Body of pancreas (tissue), 4 donors: ENCODE data around the gene PCIF1. TPM values are rescaled to one million over a fixed set of nuclear protein-coding genes. Genes with fewer than 3 reads are reported as not detected.

ENCODE experiments used
- ATAC-seq: fragments of 150-250 bp; one replicate; pipeline ENCODE4 v1.9.1; 2016
- DNase-seq, 4 donors: peaks; one replicate each; pipeline ENCODE4 v3.0.0-alpha.2; 2019
- H3K27ac ChIP-seq, 4 donors: fragments of 200-600 bp; sonication (generic); 1 replicate in 3 of 4; 2 replicates in 1 of 4; pipeline versions ENCODE4 v1.5.1 to v1.6.1; 2016 to 2019; ENCODE audit warnings: mild to moderate bottlenecking in 1 of 4, mixed read lengths in 1 of 4, moderate library complexity in 1 of 4
- H3K27me3 ChIP-seq, 2 donors: fragments of 200-600 bp; sonication (generic); one replicate each; pipeline ENCODE4 v1.6.0; 2016; ENCODE audit warnings: mild to moderate bottlenecking in 1 of 2
- H3K36me3 ChIP-seq, 2 donors: fragments of 200-600 bp; sonication (generic); replicated peaks in 1 of 2; 2 replicates each; pipeline ENCODE4 v1.5.1; 2016; ENCODE audit warnings: low read depth in 2 of 2; ENCODE audit not compliant: insufficient read depth in 1 of 2
- H3K4me1 ChIP-seq: fragments of 200-600 bp; sonication (generic); one replicate; pipeline ENCODE4 v1.6.0; 2016
- H3K4me3 ChIP-seq, 2 donors: fragments of 200-600 bp; sonication (generic); 1 replicate in 1 of 2; 2 replicates in 1 of 2; pipeline ENCODE4 v1.5.1; 2016 to 2019
- H3K9me3 ChIP-seq, 3 donors: fragments of 200-600 bp; sonication (generic); 1 replicate in 2 of 3; 2 replicates in 1 of 3; pipeline ENCODE4 v1.5.1; 2016
- POLR2A ChIP-seq, 3 donors: fragments of 450-650 bp; IDR thresholded peaks; one replicate each; pipeline ENCODE4 v1.6.1; 2016; ENCODE audit warnings: antibody characterized with exemption in 3 of 3, mild to moderate bottlenecking in 2 of 3
- WGBS, 2 donors: methylation state at CpG; one replicate each; pipeline ENCODE4 v1.1.5; 2017; 5-methylcytosine and 5-hydroxymethylcytosine counted together
- intact Hi-C: fragments of 100-400 bp; cut with DNase I; formaldehyde crosslinking; loops from one replicate; pipeline ENCODE4 v1.15.1; 2023
- total RNA-seq, 2 donors: library from RNA; depleted of rRNA; stranded (reverse); fragments of >200 nt; gene quantifications; one replicate each; pipeline ENCODE4 v1.1.0, GENCODE V29; 2016
- TF ChIP-seq, protein P1 (sequence below), 7 experiments: fragments of 450-650 bp in 4 of 7; fragments of 200-600 bp in 3 of 7; sonication (generic) in 3 of 7; IDR thresholded peaks; one replicate each; pipeline ENCODE4 v1.5.1; 2016 to 2019; ENCODE audit warnings: antibody characterized with exemption in 7 of 7

Gene PCIF1
- total RNA-seq, 2 donors from 2014 or later = 20.2 to 28.7 TPM

DNA sequence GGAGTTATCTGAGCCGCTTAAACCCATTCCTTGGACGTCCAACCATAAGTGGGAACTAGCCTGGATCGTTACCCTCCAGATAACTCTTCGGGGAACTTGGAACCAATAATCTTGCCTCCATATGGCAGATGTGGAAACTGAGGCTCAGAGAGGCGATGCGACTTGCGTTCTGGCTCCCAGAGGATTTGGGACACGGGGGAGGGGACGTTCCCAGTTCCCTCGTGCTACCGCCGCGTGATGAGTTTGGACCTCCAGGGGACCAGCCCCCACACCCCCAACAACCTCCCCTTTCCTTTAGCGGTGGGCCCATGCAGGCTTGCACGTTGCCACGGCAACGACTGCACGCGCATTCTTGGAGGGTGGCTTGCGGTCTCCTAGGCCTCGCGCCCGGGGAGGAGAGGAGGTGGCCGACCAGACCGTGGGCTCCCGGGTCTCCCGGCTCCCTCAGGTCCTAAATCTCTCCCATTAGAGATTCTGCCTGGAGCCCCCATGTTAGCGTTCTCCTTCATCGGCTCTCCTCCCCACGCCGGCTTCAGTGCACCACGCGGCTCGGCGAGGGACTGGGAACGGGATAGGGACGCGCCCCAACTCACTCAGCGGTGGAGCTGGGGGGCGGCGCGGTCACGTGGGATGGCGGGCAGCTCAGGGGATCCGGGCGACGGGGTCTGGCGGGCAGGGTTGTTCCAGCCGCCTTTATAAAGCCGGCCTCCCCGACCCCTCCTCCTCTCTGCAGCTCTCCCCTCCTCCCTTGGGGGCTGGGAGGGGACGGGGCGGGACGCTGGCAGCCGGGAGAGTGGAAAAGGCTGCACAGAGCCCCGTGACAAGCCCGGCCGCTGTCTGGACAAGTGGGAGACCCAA lies 22.8 kb upstream of the PCIF1 start, which contains the start of gene PLTP:
Gene PLTP (minus strand): TSS at position 670 of the 858 bp plus-strand sequence. CDS start 703 bp downstream, outside the sequence.
- 0 to 1% methylated on average over 4 to 57 of the region's 58 CpGs for WGBS, 2 donors
- Histone ChIP-seq H3K36me3 (peaks cover 0 to 2% of the 10 kb centered on the region in 2 donors), H3K27me3 (no peaks in the 10 kb centered on the region), H3K27ac (peak within 1 kb of the TSS; percentile 75 to 87 (median 84)), H3K4me1 (peaks cover 18% of the 10 kb centered on the region), H3K4me3 (peak within 1 kb of the TSS; percentile 8 to 44), H3K9me3 (no peaks in the 10 kb centered on the region)
- TF ChIP-seq, protein P1, sequence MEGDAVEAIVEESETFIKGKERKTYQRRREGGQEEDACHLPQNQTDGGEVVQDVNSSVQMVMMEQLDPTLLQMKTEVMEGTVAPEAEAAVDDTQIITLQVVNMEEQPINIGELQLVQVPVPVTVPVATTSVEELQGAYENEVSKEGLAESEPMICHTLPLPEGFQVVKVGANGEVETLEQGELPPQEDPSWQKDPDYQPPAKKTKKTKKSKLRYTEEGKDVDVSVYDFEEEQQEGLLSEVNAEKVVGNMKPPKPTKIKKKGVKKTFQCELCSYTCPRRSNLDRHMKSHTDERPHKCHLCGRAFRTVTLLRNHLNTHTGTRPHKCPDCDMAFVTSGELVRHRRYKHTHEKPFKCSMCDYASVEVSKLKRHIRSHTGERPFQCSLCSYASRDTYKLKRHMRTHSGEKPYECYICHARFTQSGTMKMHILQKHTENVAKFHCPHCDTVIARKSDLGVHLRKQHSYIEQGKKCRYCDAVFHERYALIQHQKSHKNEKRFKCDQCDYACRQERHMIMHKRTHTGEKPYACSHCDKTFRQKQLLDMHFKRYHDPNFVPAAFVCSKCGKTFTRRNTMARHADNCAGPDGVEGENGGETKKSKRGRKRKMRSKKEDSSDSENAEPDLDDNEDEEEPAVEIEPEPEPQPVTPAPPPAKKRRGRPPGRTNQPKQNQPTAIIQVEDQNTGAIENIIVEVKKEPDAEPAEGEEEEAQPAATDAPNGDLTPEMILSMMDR (IDR thresholded peaks at IDR 0.05) = no peak
- TF ChIP-seq POLR2A (IDR thresholded peaks at IDR 0.05) = peak; percentile 66 to 91 (median 79)
- ATAC-seq = peak; percentile 24
- intact Hi-C loops = no loop called here
- DNase-seq = peak; percentile 65 to 75 (median 73)

DNA sequence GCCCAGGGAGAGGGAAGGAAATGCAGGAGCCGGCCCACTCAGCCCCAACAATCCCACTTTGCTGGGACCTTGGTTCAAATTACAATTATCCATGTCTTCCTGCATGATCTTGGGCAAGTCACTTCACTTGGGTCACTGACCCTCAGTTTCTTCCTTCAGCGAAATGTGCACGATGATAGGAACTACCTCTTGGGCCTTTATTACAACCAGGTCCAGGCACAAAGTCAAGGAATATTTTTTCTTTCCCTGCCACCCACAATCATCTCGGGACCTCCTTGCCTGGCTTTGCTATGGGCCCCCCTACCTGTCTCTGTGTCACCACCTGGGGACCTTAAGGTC lies 22.2 kb upstream of the PCIF1 start:
- H3K27ac ChIP-seq = peak overlapping the region; percentile 75 to 87 (median 84)
- no peak for DNase-seq
- intact Hi-C loops = no loop called here
- no peak for ATAC-seq
- peak overlapping the region in 1 of 2 donors; percentile 44 for H3K4me3 ChIP-seq
- H3K36me3 ChIP-seq = peaks cover 0 to 2% of the 10 kb centered on the region in 2 donors
- TF ChIP-seq POLR2A (IDR thresholded peaks at IDR 0.05) = no peak
- TF ChIP-seq, protein P1 (IDR thresholded peaks at IDR 0.05) = no peak
- 27 to 29% methylated on average over 4 of the region's 4 CpGs for WGBS, 2 donors
- H3K9me3 ChIP-seq = no peaks in the 10 kb centered on the region
- no peaks in the 10 kb centered on the region for H3K27me3 ChIP-seq
- peaks cover 18% of the 10 kb centered on the region for H3K4me1 ChIP-seq

DNA sequence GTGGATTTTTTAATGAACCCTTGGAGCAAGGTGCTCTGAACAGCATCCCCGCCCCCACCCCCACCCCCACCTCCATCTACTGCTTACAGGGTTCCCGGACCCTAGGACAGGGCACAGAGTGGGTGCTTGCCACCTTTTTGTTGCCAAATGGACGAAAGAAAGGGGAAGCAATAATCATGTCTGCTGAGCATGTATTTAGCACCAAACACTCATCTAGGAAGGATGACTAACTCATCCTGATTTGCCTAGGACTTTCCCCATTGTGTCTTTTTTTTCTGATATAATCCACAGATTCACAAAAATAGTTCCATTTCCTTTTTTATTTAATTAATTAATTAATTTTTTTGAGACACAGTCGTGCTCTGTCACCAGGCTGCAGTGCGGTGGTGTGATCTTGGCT lies 21.4 kb upstream of the PCIF1 start:
- Histone ChIP-seq H3K4me3 (no peak overlapping the region), H3K27ac (no peak overlapping the region), H3K4me1 (peaks cover 18% of the 10 kb centered on the region), H3K36me3 (no peaks in the 10 kb centered on the region), H3K9me3 (no peaks in the 10 kb centered on the region), H3K27me3 (no peaks in the 10 kb centered on the region)
- TF ChIP-seq, protein P1 (IDR thresholded peaks at IDR 0.05) = no peak
- TF ChIP-seq POLR2A (IDR thresholded peaks at IDR 0.05) = no peak
- no peak for ATAC-seq
- WGBS, 2 donors = 52 to 58% methylated on average over 3 to 5 of the region's 5 CpGs
- intact Hi-C loops = no loop called here
- DNase-seq = no peak

DNA sequence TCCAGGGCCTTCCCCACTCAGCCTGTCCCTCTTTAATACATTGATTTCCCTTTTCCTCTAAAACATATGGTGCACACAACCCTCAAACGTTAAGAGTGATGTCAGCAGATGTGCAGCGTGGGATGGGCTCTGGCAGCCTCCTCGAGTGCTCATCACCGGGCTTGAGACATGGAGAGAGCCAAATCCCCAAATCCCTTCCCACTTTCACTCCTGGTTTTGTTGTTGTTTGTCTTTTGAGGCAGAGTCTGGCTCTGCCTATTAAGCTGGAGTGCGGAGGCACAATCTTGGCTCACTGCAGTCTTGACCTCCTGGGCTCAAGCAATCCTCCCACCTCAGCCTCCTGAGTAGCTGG lies 16.7 kb upstream of the PCIF1 start:
- ATAC-seq (no peak), DNase-seq (peak in 1 of 4 donors; percentile 36)
- Histone ChIP-seq H3K36me3 (no peaks in the 10 kb centered on the region), H3K27ac (peak overlapping the region in 2 of 4 donors; percentile 28 to 51), H3K27me3 (no peaks in the 10 kb centered on the region), H3K4me1 (no peaks in the 10 kb centered on the region), H3K9me3 (no peaks in the 10 kb centered on the region), H3K4me3 (no peak overlapping the region)
- WGBS, 2 donors = 78 to 84% methylated on average over 5 of the region's 5 CpGs
- intact Hi-C loops = no loop called here
- no peak for TF ChIP-seq POLR2A (IDR thresholded peaks at IDR 0.05)
- TF ChIP-seq, protein P1 (IDR thresholded peaks at IDR 0.05) = no peak
